Neural progenitor cell (in vitro differentiated cells): ENCODE results near the gene CCDC51. TPM values are rescaled to one million over a fixed set of nuclear protein-coding genes. Genes with fewer than 3 reads are reported as not detected.
A peak's percentile ranks its signal among the peaks of the same experiment; 100 is the strongest.
"Not testable (repeated sequence)": the region's sequence is repeated elsewhere in the genome, so short reads cannot be mapped to it uniquely, and the experiment has no call there.

Experiments
- DNase-seq: peaks from one replicate; pipeline ENCODE4 v3.0.0-alpha.2; 2016; ENCODE audit warnings: low spot score
- H2AFZ ChIP-seq: fragments of 200-600 bp; sonication (generic); replicated peaks from 2 replicates; pipeline ENCODE4 v1.6.1; 2016; ENCODE audit warnings: antibody characterized with exemption
- H3F3A ChIP-seq: fragments of 200-600 bp; sonication (generic); 2 replicates; pipeline ENCODE4 v1.6.1; 2016; ENCODE audit warnings: antibody characterized with exemption, low read depth
- H3K27ac ChIP-seq: fragments of 200-600 bp; sonication (generic); 2 replicates; pipeline ENCODE4 v1.5.1; 2016; ENCODE audit warnings: mild to moderate bottlenecking
- H3K27me3 ChIP-seq: fragments of 200-600 bp; sonication (generic); 2 replicates; pipeline ENCODE4 v1.6.1; 2016; ENCODE audit warnings: mild to moderate bottlenecking, moderate library complexity
- H3K36me3 ChIP-seq: fragments of 200-600 bp; sonication (generic); 2 replicates; pipeline ENCODE4 v1.5.1; 2016
- H3K4me1 ChIP-seq: fragments of 200-600 bp; sonication (generic); 2 replicates; pipeline ENCODE4 v1.6.1; 2016; ENCODE audit warnings: mixed run types
- H3K4me2 ChIP-seq: fragments of 200-600 bp; sonication (generic); 2 replicates; pipeline ENCODE4 v1.6.1; 2016
- H3K4me3 ChIP-seq: fragments of 200-600 bp; sonication (generic); 2 replicates; pipeline ENCODE4 v1.5.1; 2016
- H3K79me2 ChIP-seq: fragments of 200-600 bp; sonication (generic); 2 replicates; pipeline ENCODE4 v1.6.1; 2016; ENCODE audit warnings: low read depth
- H3K9ac ChIP-seq: fragments of 200-600 bp; sonication (generic); 2 replicates; pipeline ENCODE4 v1.6.1; 2016
- H3K9me3 ChIP-seq: fragments of 200-600 bp; sonication (generic); 2 replicates; pipeline ENCODE4 v1.5.1; 2016; ENCODE audit warnings: low read depth
- H4K20me1 ChIP-seq: fragments of 200-600 bp; sonication (generic); 2 replicates; pipeline ENCODE4 v1.6.1; 2016; ENCODE audit warnings: low read depth
- H3K27ac Mint-ChIP-seq: 3 replicates; pipeline ENCODE4 v1.8.0; 2021; ENCODE audit warnings: mixed read lengths
- H3K27me3 Mint-ChIP-seq: 2 replicates; pipeline ENCODE4 v1.8.0; 2022; ENCODE audit warnings: low read depth, mild to moderate bottlenecking, inconsistent platforms, moderate library complexity, mixed read lengths; ENCODE audit not compliant: insufficient read depth
- H3K36me3 Mint-ChIP-seq: 3 replicates; pipeline ENCODE4 v1.8.0; 2021; ENCODE audit warnings: mixed read lengths
- H3K4me1 Mint-ChIP-seq: 3 replicates; pipeline ENCODE4 v1.8.0; 2021; ENCODE audit warnings: mixed read lengths
- H3K4me3 Mint-ChIP-seq: 3 replicates; pipeline ENCODE4 v1.8.0; 2021; ENCODE audit warnings: mild to moderate bottlenecking, moderate library complexity, mixed read lengths
- H3K9me3 Mint-ChIP-seq: 3 replicates; pipeline ENCODE4 v1.8.0; 2020; ENCODE audit warnings: mixed read lengths
- CTCF ChIP-seq: fragments of 200-600 bp; sonication (generic); IDR thresholded peaks from 2 replicates; pipeline ENCODE4 v1.5.1; 2017; ENCODE audit warnings: antibody characterized with exemption, mild to moderate bottlenecking
- EZH2 ChIP-seq: fragments of 200-600 bp; sonication (generic); IDR thresholded peaks from 2 replicates; pipeline ENCODE4 v1.6.1; 2017; ENCODE audit warnings: antibody characterized with exemption, mild to moderate bottlenecking, moderate library complexity
- EZH2phosphoT487 ChIP-seq: fragments of 200-600 bp; sonication (generic); IDR thresholded peaks from 2 replicates; pipeline ENCODE4 v1.6.1; 2017; ENCODE audit warnings: antibody characterized with exemption
- total RNA-seq: library from RNA; depleted of rRNA; stranded (reverse); fragments of >200 nt; gene quantifications from 2 replicates; pipeline ENCODE4 v1.2.3, GENCODE V29; 2015; ENCODE audit warnings: low replicate concordance

The CCDC51 gene
- total RNA-seq, 1 donor from 2014 or later, result 13.9 TPM

DNA sequence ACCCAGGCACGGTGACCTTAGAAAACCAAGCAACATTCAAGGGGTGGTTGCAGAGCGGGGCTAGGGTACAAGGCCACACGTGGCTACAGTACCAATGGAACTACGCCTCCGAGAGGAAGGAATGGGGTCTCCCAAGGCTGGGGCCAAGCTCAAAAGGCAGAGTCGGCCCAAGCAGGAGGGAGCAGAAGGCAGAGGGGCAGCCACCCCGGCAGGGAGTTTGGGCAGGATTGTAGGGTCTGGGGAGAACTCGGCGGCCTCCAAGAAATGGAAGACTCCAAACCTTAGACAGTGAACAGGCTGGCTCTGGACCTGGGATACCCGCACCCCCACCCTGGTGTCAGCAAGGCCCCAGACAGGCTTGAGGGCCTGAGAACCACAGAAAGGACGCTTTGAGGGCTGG is 35.3 kb upstream of the CCDC51 start:
- TF ChIP-seq EZH2phosphoT487 (no peak), EZH2 (no peak), CTCF (no peak)
- Histone ChIP-seq H3F3A (peaks cover 29% of the 10 kb centered on the region), H3K4me2 (peak overlapping the region; percentile 57), H3K9ac (no peak overlapping the region), H3K36me3 (no peaks in the 10 kb centered on the region), H3K4me1 (peaks cover 29% of the 10 kb centered on the region), H4K20me1 (no peaks in the 10 kb centered on the region), H3K27ac (no peak overlapping the region), H3K9me3 (no peaks in the 10 kb centered on the region), H3K27me3 (no peaks in the 10 kb centered on the region), H3K79me2 (peaks cover 28% of the 10 kb centered on the region), H3K4me3 (no peak overlapping the region), H2AFZ (no peak overlapping the region)
- Mint-ChIP-seq H3K27ac (peak overlapping the region; percentile 91), H3K27me3 (no peaks in the 10 kb centered on the region), H3K4me3 (no peak overlapping the region), H3K9me3 (no peaks in the 10 kb centered on the region), H3K36me3 (peaks cover 2% of the 10 kb centered on the region), H3K4me1 (peaks cover 26% of the 10 kb centered on the region)
- DNase-seq, result no peak

DNA sequence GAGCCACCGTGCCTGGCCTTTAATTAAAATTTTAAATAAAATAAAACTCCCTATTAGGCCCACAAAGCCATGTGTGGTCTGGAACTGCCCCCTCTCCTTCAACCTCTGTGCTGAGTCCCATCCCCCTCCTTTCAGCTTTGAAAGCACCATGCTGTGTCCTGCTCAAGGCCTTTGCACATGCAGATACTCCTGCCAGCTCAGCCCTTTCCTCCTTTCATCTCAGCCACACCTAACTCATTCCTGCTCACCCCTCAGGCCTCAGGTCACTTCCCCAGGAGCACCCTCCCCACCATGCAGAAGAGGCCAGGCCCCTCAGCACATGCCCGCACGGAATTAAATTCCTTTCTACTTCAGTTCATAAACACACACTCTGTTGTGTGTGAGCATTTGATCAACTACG is 34.7 kb upstream of the CCDC51 start:
- H2AFZ ChIP-seq, result no peak overlapping the region
- H3K27ac Mint-ChIP-seq, result peak overlapping the region; percentile 90
- peak overlapping the region; percentile 66 for H3K4me3 Mint-ChIP-seq
- H3K9me3 Mint-ChIP-seq, result no peaks in the 10 kb centered on the region
- peaks cover 30% of the 10 kb centered on the region for H3K79me2 ChIP-seq
- peaks cover 29% of the 10 kb centered on the region for H3K4me1 Mint-ChIP-seq
- no peaks in the 10 kb centered on the region for H4K20me1 ChIP-seq
- peaks cover 29% of the 10 kb centered on the region for H3F3A ChIP-seq
- H3K36me3 Mint-ChIP-seq, result peaks cover 5% of the 10 kb centered on the region
- TF ChIP-seq EZH2 (no peak), CTCF (no peak), EZH2phosphoT487 (no peak)
- no peaks in the 10 kb centered on the region for H3K9me3 ChIP-seq
- H3K36me3 ChIP-seq, result no peaks in the 10 kb centered on the region
- no peak overlapping the region for H3K4me3 ChIP-seq
- DNase-seq, result peak; percentile 65
- H3K27me3 ChIP-seq, result no peaks in the 10 kb centered on the region
- H3K9ac ChIP-seq, result no peak overlapping the region
- H3K4me2 ChIP-seq, result peak overlapping the region; percentile 57
- no peaks in the 10 kb centered on the region for H3K27me3 Mint-ChIP-seq
- H3K4me1 ChIP-seq, result peaks cover 29% of the 10 kb centered on the region
- peak overlapping the region; percentile 63 for H3K27ac ChIP-seq

DNA sequence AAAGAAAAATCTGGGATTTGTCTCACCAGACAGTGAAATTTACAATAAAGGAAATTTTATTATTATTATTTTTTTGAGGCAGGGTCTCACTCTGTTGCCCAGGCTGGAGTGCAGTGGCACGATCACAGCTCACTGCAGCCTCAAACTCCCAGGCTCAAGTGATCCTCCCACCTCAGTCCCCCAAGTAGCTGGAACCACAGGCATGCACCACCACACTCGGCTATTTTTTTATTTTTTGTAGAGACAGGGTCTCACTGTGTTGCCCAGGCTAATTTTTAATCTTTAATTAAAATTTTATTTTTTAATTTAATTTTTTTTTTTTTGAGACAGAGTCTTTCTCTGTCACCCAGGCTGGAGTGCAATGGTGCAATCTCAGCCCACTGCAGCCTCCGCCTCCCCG is 34.1 kb upstream of the CCDC51 start:
- peak overlapping the region; percentile 60 for H3K27ac ChIP-seq
- H3K4me1 Mint-ChIP-seq, result peaks cover 33% of the 10 kb centered on the region

DNA sequence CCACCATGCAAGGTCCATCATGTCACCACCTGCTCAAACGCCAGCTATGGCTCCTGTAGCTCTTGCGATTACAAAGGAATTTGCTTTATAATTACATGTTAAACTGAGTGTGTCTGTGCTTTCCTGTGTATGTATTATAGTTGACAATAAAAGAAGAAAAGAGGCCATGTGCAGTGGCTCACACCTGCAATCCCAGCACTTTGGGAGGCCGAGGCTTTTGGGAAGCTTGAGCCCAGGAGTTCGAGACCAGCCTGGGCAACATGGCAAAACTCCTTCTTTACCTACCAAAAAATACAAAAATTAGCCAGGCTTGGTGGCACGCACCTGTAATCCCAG is 33.7 kb upstream of the CCDC51 start:
- Histone ChIP-seq H3K36me3 (no peaks in the 10 kb centered on the region), H3K4me2 (peak overlapping the region; percentile 79), H3K27me3 (no peaks in the 10 kb centered on the region), H3K4me3 (peak overlapping the region; percentile 58), H2AFZ (peak overlapping the region; percentile 92), H3K27ac (peak overlapping the region; percentile 60), H3K4me1 (peaks cover 29% of the 10 kb centered on the region), H3F3A (peaks cover 29% of the 10 kb centered on the region), H3K9ac (no peak overlapping the region), H3K9me3 (no peaks in the 10 kb centered on the region), H3K79me2 (peaks cover 30% of the 10 kb centered on the region), H4K20me1 (no peaks in the 10 kb centered on the region)
- DNase-seq, result no peak
- Mint-ChIP-seq H3K36me3 (peaks cover 9% of the 10 kb centered on the region), H3K4me3 (peak overlapping the region; percentile 94), H3K9me3 (no peaks in the 10 kb centered on the region), H3K27ac (peak overlapping the region; percentile 99), H3K4me1 (peaks cover 35% of the 10 kb centered on the region), H3K27me3 (no peaks in the 10 kb centered on the region)
- TF ChIP-seq CTCF, result no peak
- no peak for TF ChIP-seq EZH2
- no peak for TF ChIP-seq EZH2phosphoT487

More for the DNA sequence above, 34.1 kb upstream of the CCDC51 start:
- Histone ChIP-seq H3K79me2 (peaks cover 30% of the 10 kb centered on the region), H3K4me1 (peaks cover 29% of the 10 kb centered on the region), H3F3A (peaks cover 29% of the 10 kb centered on the region)
- H3K9me3 ChIP-seq, H3K4me3 ChIP-seq, H3K36me3 Mint-ChIP-seq, H3K9ac ChIP-seq, H3K36me3 ChIP-seq, H3K9me3 Mint-ChIP-seq, H2AFZ ChIP-seq, H4K20me1 ChIP-seq, H3K27me3 ChIP-seq, H3K4me2 ChIP-seq, H3K27me3 Mint-ChIP-seq, H3K27ac Mint-ChIP-seq, DNase-seq, H3K4me3 Mint-ChIP-seq: not testable (repeated sequence)
